Brain (organoid and tissue), 1 donor: Measurements from ENCODE around the gene PAH. TPM values are rescaled to one million over a fixed set of nuclear protein-coding genes. Genes with fewer than 3 reads are reported as not detected.

Experiments
- polyA plus RNA-seq: library from polyadenylated mRNA; stranded (reverse); fragments of 350-450 nt; fragmentation: Illumina TruSeq; extraction: RNeasy Lipid Tissue Mini Kit (QIAGEN cat#74804); gene quantifications from one replicate; pipeline ENCODE4 v1.2.3, GENCODE V29; 2015; ENCODE audit warnings: low read depth, low replicate concordance; ENCODE audit not compliant: insufficient read depth

Gene PAH
- polyA plus RNA-seq, 1 donor from 2014 or later: 1.6 TPM

Other genes with a start within 250 kb of the PAH start
- 368 TPM for gene ASCL1, start 40.4 kb upstream of the PAH start, polyA plus RNA-seq